Measurements from ENCODE around the gene HS3ST1.

The HS3ST1 gene

DNA sequence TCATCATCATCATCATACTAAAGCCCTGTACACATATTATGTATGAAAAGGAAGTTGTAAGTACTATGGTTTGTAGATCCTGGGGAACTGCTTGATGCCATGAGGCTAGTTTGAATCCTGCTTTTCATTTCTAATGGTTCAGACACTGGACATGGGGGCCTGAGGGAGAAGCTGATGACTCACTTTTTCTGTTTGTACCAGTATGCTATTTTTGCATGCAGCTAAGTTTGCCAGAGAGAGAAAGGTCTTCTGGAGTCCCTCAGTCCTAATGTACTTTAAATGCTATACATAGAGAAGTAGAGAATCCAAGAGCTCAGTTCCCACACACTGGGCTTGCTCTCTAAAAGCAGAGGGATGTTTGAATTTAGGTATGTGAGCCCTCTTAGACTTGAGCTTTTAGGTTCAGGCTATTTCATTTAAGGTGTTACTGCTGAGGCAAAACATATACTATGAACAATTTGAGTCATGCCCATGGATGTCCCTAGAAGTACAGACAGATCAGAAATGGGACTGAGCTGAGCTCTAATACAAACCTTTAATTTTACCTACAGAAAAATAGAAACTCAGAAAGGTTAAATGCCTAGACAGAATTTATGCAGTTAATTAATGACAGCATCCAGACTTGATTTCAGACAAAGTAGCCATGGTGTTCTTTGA is 17.6 kb upstream of the HS3ST1 start:
- no peak overlapping the region for H3K27ac ChIP-seq
- TF ChIP-seq ZFX (IDR thresholded peaks at IDR 0.05; ENCODE audit: borderline replicate concordance): no peak
- TF ChIP-seq, protein P1, sequence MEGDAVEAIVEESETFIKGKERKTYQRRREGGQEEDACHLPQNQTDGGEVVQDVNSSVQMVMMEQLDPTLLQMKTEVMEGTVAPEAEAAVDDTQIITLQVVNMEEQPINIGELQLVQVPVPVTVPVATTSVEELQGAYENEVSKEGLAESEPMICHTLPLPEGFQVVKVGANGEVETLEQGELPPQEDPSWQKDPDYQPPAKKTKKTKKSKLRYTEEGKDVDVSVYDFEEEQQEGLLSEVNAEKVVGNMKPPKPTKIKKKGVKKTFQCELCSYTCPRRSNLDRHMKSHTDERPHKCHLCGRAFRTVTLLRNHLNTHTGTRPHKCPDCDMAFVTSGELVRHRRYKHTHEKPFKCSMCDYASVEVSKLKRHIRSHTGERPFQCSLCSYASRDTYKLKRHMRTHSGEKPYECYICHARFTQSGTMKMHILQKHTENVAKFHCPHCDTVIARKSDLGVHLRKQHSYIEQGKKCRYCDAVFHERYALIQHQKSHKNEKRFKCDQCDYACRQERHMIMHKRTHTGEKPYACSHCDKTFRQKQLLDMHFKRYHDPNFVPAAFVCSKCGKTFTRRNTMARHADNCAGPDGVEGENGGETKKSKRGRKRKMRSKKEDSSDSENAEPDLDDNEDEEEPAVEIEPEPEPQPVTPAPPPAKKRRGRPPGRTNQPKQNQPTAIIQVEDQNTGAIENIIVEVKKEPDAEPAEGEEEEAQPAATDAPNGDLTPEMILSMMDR (IDR thresholded peaks at IDR 0.05): no peak

DNA sequence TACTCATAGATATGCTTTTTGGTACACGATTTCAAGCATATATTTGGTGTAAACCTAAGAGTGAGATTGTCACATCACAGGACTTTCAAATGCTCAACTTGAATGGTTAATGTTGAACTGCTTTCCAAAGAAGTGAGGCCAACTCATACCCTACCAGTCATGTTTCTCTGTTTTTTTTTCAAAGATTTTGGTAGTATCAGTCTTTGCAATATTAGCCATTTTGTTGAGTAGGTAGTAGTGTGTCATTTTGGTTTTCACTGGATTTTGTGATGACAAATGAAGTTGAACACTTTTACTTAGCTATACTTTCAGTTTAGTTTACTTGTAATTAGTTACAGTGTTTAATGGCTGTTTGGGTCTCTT is 12.5 kb upstream of the HS3ST1 start:
- TF ChIP-seq, protein P1 (IDR thresholded peaks at IDR 0.05): no peak
- no peak for TF ChIP-seq ZFX (IDR thresholded peaks at IDR 0.05; ENCODE audit: borderline replicate concordance)
- no peak overlapping the region for H3K27ac ChIP-seq

DNA sequence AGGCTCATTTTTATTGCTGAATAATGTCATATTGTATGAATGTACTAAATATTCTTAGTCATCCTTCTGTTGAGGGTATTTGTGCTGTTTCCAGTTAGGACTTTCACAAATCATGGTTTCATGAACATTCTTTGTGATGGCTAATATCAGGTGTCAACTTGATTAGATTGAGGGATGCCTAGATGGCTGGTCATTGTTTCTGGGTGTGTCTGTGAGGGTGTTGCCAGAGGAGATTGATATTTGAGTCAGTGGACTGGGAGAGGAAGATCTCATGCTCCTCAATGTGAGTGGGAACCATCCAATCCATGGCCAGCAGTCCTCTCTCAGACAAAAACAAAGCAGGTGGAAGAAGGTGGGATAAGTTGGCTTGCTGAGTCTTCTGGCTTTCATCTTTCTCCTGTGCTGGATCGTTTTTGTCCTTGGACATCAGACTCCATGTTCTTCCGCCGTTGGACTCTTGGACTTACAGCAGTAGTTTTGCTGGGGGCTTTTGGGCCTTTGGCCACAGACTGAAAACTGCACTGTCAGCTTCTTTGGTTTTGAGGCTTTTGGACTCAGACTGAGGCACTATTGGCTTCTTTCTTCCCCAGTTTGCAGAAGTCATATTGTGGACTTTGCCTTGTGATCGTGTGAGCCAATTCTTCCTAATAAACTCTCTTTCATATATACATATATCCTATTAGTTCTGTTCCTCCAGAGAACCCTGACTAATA is 11.9 kb upstream of the HS3ST1 start:
- H3K27ac ChIP-seq: no peak overlapping the region
- TF ChIP-seq, protein P1 (IDR thresholded peaks at IDR 0.05): no peak
- no peak for TF ChIP-seq ZFX (IDR thresholded peaks at IDR 0.05; ENCODE audit: borderline replicate concordance)

DNA sequence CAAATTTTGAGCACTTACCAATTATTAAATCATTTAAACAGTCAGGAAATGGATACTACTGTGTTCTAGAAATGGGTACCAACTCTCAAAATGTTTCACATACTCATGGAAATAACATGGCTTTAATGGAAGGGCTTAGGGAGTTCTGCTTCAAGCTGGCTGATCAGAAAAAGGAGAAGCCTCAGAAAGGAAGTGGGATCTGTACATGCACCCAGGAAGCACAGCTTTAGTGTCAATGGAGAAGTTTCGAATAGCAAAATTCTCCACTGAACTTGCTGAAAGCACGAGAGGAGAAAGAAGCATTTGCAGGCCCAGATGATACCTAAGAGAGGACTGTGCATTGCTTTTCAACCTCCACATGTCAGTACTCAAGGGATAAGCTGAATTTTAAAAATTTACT is 11.1 kb upstream of the HS3ST1 start:
- H3K27ac ChIP-seq: no peak overlapping the region
- TF ChIP-seq, protein P1 (IDR thresholded peaks at IDR 0.05): no peak
- TF ChIP-seq ZFX (IDR thresholded peaks at IDR 0.05; ENCODE audit: borderline replicate concordance): no peak

DNA sequence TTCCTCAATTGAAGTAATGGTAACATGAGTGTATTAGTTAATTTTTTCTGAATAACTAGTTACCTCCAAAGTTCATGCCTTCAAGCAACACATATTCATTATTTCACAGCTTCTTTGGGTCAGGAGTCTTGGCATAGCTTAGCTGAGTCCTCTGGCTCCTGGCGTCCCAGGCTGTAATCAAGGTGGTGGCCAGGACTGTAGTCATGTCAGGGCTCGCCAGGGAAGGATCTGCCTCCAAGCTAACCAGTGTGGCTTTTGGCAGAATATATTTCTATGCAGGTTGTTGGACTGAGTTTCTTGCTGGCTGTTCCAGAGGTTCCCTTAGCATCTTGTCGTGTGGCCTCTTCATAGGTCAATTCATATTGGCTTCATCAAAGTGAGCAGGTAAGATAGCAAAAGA is 10.0 kb upstream of the HS3ST1 start:
- TF ChIP-seq ZFX (IDR thresholded peaks at IDR 0.05; ENCODE audit: borderline replicate concordance): no peak
- TF ChIP-seq, protein P1 (IDR thresholded peaks at IDR 0.05): no peak
- no peak overlapping the region for H3K27ac ChIP-seq

DNA sequence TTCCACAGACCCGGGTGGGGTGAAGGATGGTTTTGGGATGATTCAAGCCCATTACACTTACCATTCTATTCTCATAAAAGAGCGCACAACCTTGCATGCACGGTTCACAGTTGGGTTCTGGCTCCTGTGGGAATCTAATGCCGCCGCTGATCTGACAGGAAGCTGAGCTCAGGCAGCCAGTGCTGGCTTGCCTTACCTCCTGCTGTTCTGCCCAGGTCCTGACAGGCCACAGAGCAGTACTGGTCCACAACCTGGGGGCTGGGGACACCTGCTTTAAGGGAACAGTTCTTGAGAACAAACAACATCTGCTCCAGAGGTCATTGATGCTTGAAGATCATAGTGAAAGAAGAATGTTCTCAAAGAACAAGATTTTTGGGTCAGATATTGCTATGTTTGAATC is 8.0 kb upstream of the HS3ST1 start:
- no peak overlapping the region for H3K27ac ChIP-seq
- TF ChIP-seq, protein P1 (IDR thresholded peaks at IDR 0.05): no peak
- TF ChIP-seq ZFX (IDR thresholded peaks at IDR 0.05; ENCODE audit: borderline replicate concordance): no peak

DNA sequence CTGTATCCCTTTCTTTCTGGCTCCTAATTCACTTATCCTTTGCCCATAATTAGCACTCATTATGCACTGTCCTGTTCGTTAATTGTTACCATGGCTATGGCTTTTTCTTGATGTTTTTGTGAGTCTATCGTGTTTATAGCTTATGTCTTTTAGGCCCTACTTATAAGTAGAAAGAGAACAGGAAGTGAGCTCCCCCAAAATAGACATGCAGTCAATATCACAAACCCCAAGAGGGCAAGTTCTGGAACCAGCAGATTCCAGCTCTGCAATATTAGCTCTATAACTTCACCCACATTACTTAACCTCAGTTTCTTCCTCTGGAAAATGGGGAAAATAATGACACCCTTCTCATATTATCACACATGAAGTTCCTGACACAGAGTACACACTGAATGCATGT is 7.4 kb upstream of the HS3ST1 start:
- no peak overlapping the region for H3K27ac ChIP-seq
- TF ChIP-seq, protein P1 (IDR thresholded peaks at IDR 0.05): no peak
- no peak for TF ChIP-seq ZFX (IDR thresholded peaks at IDR 0.05; ENCODE audit: borderline replicate concordance)
